Cerebellar nuclear complex (tissue), 1 donor: ENCODE measurements around the gene CCDC66.
A peak's percentile ranks its signal among the peaks of the same experiment; 100 is the strongest.
"Not testable (repeated sequence)": the region's sequence is repeated elsewhere in the genome, so short reads cannot be mapped to it uniquely, and the experiment has no call there.

Experiments used
- DNase-seq, 2 experiments: peaks; one replicate each; lab custom pipeline; 2025; lab: John Stamatoyannopoulos, UW

CCDC66 gene

DNA sequence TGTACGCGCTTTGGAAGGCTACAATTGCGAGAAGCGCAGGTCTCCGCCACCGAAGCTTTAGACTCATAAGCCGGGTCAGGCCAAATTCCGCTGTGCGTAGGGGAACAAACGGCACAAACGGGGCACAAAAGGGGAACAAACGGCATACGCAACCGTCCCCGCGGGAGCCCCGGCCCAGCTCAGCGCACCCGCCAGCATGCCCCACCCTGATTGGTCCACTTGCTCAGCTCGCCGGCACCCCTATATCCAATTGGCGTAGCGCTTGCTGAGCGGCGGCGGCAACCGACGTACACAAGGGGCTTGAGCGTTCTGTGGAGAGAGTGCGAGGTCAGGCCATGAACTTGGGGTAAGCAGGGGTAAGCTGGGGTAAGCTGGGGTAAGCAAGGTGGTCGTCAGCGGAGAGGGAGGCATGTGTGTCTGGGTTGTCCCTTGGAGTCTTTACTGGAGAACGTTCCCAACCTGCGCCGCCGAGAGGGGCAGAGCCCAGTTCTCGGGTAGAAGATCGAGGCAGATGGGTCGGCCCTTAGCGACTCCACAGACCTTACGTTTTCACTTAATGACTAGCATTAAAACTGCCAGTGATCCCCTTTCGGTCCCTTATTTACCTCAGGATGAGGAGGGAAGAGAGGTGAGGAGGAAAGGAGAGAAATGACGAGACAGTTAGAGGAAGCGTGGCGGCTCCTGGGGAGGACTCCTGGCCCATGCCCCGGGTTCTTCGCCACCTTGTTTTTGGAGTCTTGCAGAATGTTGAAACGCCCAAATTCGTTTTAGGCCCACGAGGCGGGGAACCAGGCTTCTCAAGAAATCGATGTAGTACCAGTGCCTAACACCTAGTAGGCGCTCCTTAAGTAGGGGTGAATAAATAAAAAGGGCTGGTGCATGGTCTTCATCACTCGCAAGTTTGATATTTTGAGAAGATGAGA lies at the start of gene CCDC66:
Gene CCDC66, plus strand, starts transcription at position 268 of the 923 bp plus-strand sequence. Its CDS starts 68 bp downstream, at position 336.
- peak; percentile 30 to 85 for DNase-seq

DNA sequence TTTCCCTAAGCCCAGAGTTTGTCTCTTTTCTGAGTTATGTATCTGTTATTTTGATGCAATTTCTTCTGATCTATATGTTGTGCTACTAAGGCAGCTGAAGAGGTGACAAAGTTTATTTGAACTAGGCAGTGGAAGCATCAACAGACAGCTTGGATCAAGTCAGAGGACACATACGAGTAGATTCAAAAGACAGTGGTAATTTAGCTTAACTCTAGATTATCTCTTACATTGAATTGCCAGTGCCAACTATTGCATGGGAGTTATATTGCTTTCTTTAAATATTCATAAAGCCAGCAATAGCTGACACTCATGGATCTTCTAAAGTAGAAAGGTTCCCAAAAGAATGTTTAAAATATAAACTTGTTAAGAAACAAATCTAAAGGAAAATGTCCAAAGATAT lies 37.3 kb upstream of the CCDC66 start:
- no peak for DNase-seq

- DNase-seq = no peak
Measured at GRCh38 chr3:56522374-56522773, 34.6 kb upstream of the CCDC66 start.

DNA sequence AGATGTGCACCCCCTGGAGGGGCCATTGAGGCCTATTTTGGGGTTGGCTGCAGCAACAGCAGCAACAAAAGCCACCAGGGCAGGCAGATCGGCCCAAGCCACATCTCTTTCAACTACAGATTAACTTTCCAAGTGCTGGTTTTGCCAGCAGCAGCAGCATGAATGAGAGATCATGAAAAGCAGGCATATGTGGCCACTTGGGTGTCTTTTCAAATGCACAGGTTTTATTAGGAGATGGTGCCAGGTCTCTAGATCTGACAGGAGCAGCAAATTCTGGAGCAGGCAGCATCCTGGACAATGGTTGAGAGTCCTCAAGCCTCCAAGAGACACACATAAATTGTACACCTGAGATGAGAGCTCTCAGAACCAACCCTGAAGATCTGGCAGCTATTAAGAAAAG lies 31.7 kb upstream of the CCDC66 start:
- DNase-seq = no peak

DNA sequence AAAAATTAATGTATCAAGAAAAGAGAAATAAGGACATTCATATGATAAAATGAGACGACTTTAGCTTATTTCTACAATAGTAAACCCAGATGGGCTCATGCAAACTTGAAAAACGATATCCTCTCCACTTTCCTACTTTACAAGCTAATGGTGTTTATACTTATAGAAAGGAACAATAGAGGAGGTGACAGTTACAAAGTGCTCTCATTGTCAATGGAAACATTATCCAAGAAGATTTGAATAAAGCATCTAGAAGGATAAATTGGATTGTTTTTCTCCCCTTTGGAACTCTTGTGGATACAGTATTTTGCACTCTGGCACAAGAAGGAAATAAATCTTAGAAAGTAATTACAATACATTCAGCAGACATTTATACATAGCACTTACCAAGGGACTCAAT lies 20.2 kb upstream of the CCDC66 start:
- no peak for DNase-seq

DNA sequence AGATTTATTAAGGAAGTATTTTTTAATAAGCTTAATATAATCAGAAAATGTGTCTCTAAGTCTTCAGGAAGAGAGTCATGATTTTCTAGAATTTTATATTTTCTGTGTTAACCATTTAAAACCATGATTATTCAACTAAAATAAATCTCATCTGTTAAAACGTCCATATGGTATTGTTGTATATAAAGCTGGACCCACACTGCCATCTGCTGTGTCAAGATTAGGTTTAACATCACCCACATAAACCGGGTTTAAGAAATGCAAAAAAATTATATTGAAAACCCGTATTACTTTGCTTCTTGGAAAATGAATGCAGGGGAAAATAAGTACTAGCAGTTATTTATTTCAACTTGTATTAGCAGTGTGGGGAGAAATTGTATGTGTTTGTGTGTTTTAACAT lies 9.5 kb upstream of the CCDC66 start:
- no peak for DNase-seq

- DNase-seq = no peak
Measured at GRCh38 chr3:56557831-56558170, 826 bp downstream of the CCDC66 start.

- DNase-seq = no peak
Measured at GRCh38 chr3:56573501-56573900, 16.5 kb downstream of the CCDC66 start.

- not testable (repeated sequence) for DNase-seq
Measured at GRCh38 chr3:56581941-56582340, 25.0 kb downstream of the CCDC66 start.

DNA sequence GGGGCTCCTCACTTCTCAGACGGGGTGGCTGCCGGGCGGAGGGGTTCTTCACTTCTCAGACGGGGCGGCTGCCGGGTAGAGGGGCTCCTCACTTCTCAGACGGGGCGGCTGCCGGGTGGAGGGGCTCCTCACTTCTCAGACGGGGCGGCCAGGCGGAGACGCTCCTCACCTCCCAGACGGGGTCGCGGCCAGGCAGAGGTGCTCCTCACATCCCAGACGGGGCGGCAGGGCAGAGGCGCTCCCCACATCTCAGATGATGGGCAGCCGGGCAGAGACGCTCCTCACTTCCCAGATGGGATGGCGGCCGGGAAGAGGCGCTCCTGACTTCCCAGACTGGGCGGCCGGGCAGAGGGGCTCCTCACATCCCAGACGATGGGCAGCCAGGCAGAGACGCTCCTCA lies 27.3 kb downstream of the CCDC66 start:
- DNase-seq = not testable (repeated sequence)

- DNase-seq = no peak
Measured at GRCh38 chr3:56590814-56591213, 33.8 kb downstream of the CCDC66 start.

DNA sequence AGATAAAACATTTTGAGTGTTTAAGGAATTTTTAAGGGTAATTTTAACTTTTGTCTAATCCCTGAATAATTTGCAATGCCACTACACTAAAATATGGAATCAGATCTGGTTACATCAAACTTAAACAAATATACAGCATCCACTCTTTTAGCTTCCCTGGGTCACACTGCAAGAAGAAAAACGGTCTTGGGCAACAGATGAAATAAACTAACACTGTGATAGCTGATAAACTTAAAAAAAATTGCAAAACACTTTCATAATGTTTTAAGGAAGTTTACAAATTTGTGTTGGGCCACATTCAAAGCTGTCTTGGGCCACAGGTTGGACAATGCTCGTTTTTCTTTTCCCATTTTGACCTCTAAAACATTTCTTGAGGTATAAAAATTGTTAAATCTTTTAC lies 34.3 kb downstream of the CCDC66 start:
- DNase-seq = no peak

- no peak for DNase-seq
Measured at GRCh38 chr3:56593455-56594158, 36.6 kb downstream of the CCDC66 start.

DNA sequence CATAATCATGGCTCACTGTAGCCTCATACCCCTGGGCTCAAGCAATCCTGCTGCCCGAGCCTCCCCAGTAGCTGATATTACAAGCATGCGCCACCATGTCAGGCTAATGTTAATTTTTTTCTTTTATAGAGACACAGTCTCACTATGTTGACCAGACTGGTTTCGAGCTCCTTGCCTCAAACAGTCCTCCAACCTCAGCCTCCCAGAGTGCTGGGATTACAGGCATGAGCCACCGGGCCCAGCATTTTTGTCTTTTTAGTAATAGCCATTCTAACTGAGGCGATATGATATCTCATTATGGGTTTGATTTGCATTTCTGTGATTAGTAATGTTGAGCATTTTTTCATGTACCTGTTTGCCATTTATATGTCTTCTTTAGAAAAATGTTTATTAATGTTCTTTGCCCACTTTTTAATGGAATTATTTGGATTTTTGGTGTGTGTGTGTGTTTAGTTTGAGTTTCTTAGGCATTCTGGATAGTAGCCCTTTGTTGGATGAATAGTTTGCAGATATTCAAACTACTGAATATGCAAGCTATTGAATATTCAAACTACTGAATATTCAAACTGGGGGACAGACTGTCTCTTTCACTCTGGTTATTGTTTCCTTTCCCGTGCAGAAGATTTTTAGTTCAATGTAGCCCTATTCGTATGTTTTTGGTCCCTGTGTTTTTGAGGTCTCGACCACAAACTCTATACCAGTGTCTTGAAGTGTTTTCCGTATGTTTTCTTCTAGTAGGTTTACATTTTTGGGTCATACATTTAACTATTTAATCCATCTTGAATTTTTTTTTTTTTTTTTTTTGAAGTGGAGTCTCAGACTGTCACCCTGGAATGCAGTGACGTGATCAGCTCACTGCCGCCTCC lies 39.2 kb downstream of the CCDC66 start:
- no peak for DNase-seq

DNA sequence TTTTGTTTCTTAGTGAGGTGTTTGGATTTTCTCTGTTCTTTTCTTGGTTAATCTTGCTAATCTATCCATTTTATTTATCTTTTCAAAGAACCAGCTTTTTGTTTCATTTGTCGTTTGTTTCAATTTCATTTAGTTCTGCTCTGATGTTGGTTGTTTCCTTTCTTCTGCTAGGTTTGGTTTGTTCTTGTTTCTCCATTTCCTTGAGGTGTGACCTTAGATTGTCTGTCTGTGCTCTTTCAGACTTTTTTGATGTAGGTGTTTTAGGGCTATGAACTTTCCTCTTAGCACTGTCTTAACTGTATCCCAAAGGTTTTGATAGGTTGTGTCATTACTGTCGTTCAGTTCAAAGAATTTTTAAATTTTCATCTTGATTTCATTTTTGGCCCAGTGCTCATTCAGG lies 51.5 kb downstream of the CCDC66 start:
- not testable (repeated sequence) for DNase-seq

- DNase-seq = no peak
Measured at GRCh38 chr3:56610669-56611335, 53.8 kb downstream of the CCDC66 start.

- DNase-seq = no peak
Measured at GRCh38 chr3:56611364-56611763, 54.4 kb downstream of the CCDC66 start.

- no peak for DNase-seq
Measured at GRCh38 chr3:56612146-56612545, 55.2 kb downstream of the CCDC66 start.

- no peak for DNase-seq
Measured at GRCh38 chr3:56613016-56613415, 56.0 kb downstream of the CCDC66 start.

GRCh38 chr3:56616478-56617006 lies 59.6 kb downstream of the CCDC66 start:
- DNase-seq = no peak

DNA sequence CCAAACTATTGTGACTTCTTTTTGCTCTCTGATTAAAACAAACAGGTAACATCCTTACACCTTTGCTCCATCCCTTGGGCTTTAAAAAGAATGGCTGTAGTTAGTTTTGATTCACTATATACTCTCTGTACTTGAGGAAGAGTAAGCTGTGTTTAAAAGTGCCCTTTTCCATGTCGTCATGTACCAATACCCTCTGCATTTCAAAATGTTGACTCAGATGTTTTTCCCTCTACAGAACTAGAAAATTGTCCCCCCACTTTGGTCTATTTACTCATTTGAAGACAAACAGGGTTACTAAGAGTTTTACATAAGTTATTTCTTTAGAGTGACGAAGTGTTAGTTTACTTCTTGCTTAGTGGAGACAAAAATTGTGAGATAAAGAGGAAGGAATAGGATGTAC lies 63.4 kb downstream of the CCDC66 start:
- DNase-seq = no peak
